Measurements from ENCODE around the gene LARP6.

The LARP6 gene

GRCh38 chr15:70854666-70854976 is 664 bp upstream of the LARP6 start:
- Histone ChIP-seq H2AFZ (ENCODE audit: low read depth, low read length) (peak overlapping the region; percentile 97), H3K36me3 (ENCODE audit: insufficient read depth, low read length) (peaks cover 12% of the 10 kb centered on the region), H3K4me1 (ENCODE audit: insufficient read depth, low read length) (peaks cover 4% of the 10 kb centered on the region), H3K27me3 (ENCODE audit: insufficient read depth, low read length) (no peaks in the 10 kb centered on the region), H3K4me3 (ENCODE audit: low read length) (peak overlapping the region; percentile 74), H3K9me3 (ENCODE audit: low read length) (peaks cover 3% of the 10 kb centered on the region)

DNA sequence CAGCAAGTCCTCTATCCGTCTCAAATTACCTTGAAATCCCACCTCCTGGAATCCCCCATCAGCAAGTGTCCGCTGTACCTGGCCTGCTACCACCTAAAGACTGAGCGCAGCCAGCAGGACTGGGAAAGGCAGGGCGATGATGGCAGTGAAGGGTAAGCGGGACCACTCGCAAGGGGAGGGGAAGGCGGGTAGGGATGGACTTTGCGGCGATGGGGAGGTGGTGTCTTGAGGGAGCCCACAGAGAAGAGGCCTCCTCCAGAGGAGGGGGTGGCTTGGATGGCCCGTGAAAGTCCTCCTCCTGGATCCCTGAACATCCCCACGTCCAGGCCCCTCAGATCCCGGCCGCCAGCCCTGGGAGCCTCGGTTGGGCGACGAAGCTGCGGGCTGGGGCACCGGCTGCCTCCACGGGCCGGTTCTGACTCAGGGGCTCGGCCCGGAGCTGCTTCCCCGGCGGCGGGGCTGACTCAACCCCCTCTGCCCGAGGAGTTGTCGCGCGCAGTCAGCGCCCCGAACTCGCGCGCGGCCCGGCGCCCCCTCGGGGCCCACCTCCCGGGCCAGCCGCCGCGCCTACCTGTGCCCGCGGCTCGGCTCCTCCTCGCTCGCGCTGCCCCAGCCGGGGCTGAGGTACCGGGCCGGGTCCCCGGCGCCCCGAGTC is 512 bp downstream of the LARP6 start:
- Histone ChIP-seq H3K27me3 (ENCODE audit: insufficient read depth, low read length) (no peaks in the 10 kb centered on the region), H3K36me3 (ENCODE audit: insufficient read depth, low read length) (peaks cover 12% of the 10 kb centered on the region), H3K4me3 (ENCODE audit: low read length) (peak overlapping the region; percentile 74), H3K4me1 (ENCODE audit: insufficient read depth, low read length) (peaks cover 4% of the 10 kb centered on the region), H3K9me3 (ENCODE audit: low read length) (peaks cover 3% of the 10 kb centered on the region), H2AFZ (ENCODE audit: low read depth, low read length) (peak overlapping the region; percentile 66)

- H3K36me3 ChIP-seq (ENCODE audit: insufficient read depth, low read length) = peaks cover 12% of the 10 kb centered on the region
- peaks cover 4% of the 10 kb centered on the region for H3K4me1 ChIP-seq (ENCODE audit: insufficient read depth, low read length)
- H3K4me3 ChIP-seq (ENCODE audit: low read length) = peak overlapping the region; percentile 74
- no peak overlapping the region for H2AFZ ChIP-seq (ENCODE audit: low read depth, low read length)
- peaks cover 3% of the 10 kb centered on the region for H3K9me3 ChIP-seq (ENCODE audit: low read length)
- H3K27me3 ChIP-seq (ENCODE audit: insufficient read depth, low read length) = no peaks in the 10 kb centered on the region
These were observed 1.2 kb downstream of the LARP6 start for GRCh38 chr15:70852501-70853317.

DNA sequence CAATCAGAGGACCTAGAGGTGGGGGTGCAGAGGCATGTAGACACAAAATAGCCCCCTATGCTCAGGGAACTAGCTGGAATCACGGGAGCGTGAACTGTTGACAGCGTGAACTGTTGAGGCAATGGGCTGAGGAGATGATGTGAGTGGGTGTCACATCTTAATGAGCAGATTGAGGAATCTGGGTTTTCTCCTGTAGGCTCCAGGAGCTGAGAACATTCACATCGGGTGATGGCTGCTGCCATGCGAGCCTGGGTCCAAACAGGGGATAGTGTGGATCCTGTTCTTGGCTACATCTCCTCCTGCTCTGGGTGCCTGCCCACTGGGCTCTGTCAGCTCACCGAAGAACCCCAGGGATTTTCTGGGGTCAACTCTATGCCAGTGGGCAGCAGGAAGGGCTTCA is 2.1 kb downstream of the LARP6 start:
- Histone ChIP-seq H3K27me3 (ENCODE audit: insufficient read depth, low read length) (no peaks in the 10 kb centered on the region), H3K36me3 (ENCODE audit: insufficient read depth, low read length) (peaks cover 12% of the 10 kb centered on the region), H3K4me3 (ENCODE audit: low read length) (no peak overlapping the region), H3K9me3 (ENCODE audit: low read length) (peaks cover 3% of the 10 kb centered on the region), H2AFZ (ENCODE audit: low read depth, low read length) (no peak overlapping the region), H3K4me1 (ENCODE audit: insufficient read depth, low read length) (peaks cover 4% of the 10 kb centered on the region)

GRCh38 chr15:70845602-70846360 is 8.2 kb downstream of the LARP6 start:
- H2AFZ ChIP-seq (ENCODE audit: low read depth, low read length) = no peak overlapping the region
- H3K9me3 ChIP-seq (ENCODE audit: low read length) = peaks cover 3% of the 10 kb centered on the region
- H3K4me3 ChIP-seq (ENCODE audit: low read length) = no peak overlapping the region
- no peaks in the 10 kb centered on the region for H3K27me3 ChIP-seq (ENCODE audit: insufficient read depth, low read length)
- no peaks in the 10 kb centered on the region for H3K4me1 ChIP-seq (ENCODE audit: insufficient read depth, low read length)
- peaks cover 6% of the 10 kb centered on the region for H3K36me3 ChIP-seq (ENCODE audit: insufficient read depth, low read length)

- Histone ChIP-seq H3K27me3 (ENCODE audit: insufficient read depth, low read length) (no peaks in the 10 kb centered on the region), H2AFZ (ENCODE audit: low read depth, low read length) (no peak overlapping the region)
These were observed 16.5 kb downstream of the LARP6 start for GRCh38 chr15:70837476-70837875.

DNA sequence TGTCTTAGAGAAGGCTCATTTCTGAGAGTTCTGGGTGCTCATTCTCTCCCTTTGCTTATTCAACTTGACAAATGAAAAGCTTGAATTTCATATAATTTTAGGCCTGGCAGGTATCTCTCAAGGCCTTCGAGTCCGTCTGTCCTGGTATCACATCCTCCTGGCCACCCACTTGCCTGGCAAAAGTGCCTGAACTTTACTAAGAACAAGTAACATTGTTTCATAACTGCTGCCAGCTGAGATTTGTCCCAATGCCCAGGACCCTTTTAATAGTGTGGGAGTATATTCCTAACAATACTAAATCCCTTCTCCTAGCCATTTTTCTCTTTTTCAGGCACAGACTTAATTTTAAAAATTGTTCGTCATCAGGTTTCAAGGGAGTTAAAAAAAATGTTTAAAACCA is 18.1 kb downstream of the LARP6 start:
- Histone ChIP-seq H3K27me3 (ENCODE audit: insufficient read depth, low read length) (no peaks in the 10 kb centered on the region), H3K9me3 (ENCODE audit: low read length) (no peaks in the 10 kb centered on the region), H2AFZ (ENCODE audit: low read depth, low read length) (no peak overlapping the region), H3K4me1 (ENCODE audit: insufficient read depth, low read length) (no peaks in the 10 kb centered on the region), H3K4me3 (ENCODE audit: low read length) (no peak overlapping the region), H3K36me3 (ENCODE audit: insufficient read depth, low read length) (peaks cover 32% of the 10 kb centered on the region)

More at GRCh38 chr15:70837476-70837875, 16.5 kb downstream of the LARP6 start:
- no peaks in the 10 kb centered on the region for H3K9me3 ChIP-seq (ENCODE audit: low read length)
- no peaks in the 10 kb centered on the region for H3K4me1 ChIP-seq (ENCODE audit: insufficient read depth, low read length)
- H3K36me3 ChIP-seq (ENCODE audit: insufficient read depth, low read length) = peaks cover 22% of the 10 kb centered on the region
- H3K4me3 ChIP-seq (ENCODE audit: low read length) = no peak overlapping the region

DNA sequence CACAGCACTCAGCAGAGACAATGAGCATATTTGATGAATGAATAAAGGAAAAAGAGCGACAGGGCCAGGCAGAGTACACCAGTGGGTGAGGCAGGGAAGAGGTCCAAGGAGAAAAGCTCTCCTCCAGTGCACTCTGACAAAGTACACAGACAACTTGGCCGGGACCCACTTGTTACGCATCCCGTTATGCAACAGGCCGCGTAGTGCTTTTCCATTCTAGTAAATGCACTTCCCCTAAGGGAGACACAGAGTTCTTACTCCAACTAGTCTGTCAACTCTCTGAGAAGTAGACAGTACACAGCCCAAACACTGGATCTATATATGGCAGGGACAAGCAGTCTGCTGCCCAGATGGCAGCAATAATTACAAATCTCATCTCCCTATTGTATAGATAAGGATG is 18.5 kb downstream of the LARP6 start:
- Histone ChIP-seq H3K9me3 (ENCODE audit: low read length) (no peaks in the 10 kb centered on the region), H3K27me3 (ENCODE audit: insufficient read depth, low read length) (no peaks in the 10 kb centered on the region), H2AFZ (ENCODE audit: low read depth, low read length) (no peak overlapping the region), H3K4me3 (ENCODE audit: low read length) (no peak overlapping the region), H3K36me3 (ENCODE audit: insufficient read depth, low read length) (peaks cover 34% of the 10 kb centered on the region), H3K4me1 (ENCODE audit: insufficient read depth, low read length) (no peaks in the 10 kb centered on the region)

- H3K36me3 ChIP-seq (ENCODE audit: insufficient read depth, low read length) = peaks cover 34% of the 10 kb centered on the region
- H3K9me3 ChIP-seq (ENCODE audit: low read length) = no peaks in the 10 kb centered on the region
- no peak overlapping the region for H2AFZ ChIP-seq (ENCODE audit: low read depth, low read length)
- H3K4me1 ChIP-seq (ENCODE audit: insufficient read depth, low read length) = no peaks in the 10 kb centered on the region
- no peaks in the 10 kb centered on the region for H3K27me3 ChIP-seq (ENCODE audit: insufficient read depth, low read length)
- no peak overlapping the region for H3K4me3 ChIP-seq (ENCODE audit: low read length)
These were observed 19.0 kb downstream of the LARP6 start for GRCh38 chr15:70834999-70835398.

GRCh38 chr15:70833861-70834765 is 19.8 kb downstream of the LARP6 start:
- peaks cover 34% of the 10 kb centered on the region for H3K36me3 ChIP-seq (ENCODE audit: insufficient read depth, low read length)
- H3K27me3 ChIP-seq (ENCODE audit: insufficient read depth, low read length) = no peaks in the 10 kb centered on the region
- H3K4me1 ChIP-seq (ENCODE audit: insufficient read depth, low read length) = no peaks in the 10 kb centered on the region
- H3K4me3 ChIP-seq (ENCODE audit: low read length) = no peak overlapping the region
- no peaks in the 10 kb centered on the region for H3K9me3 ChIP-seq (ENCODE audit: low read length)
- H2AFZ ChIP-seq (ENCODE audit: low read depth, low read length) = no peak overlapping the region

DNA sequence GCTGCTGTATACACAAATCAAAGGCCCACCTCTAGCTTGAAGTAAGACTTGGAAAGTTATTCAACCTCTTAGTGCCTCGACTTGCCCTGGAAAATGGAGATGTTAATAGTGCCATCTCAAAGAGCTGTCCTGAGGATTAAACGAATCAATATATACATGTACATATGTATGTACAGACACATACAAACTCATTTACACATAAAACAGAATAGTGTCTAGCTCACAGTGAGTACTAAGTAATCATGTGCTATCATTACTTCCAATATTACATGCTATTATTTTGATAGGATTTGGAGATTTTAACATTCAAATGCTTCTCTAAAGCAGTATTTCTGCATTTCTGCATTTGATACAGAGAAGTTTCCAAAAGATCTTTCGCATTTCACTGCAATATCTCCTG is 20.5 kb downstream of the LARP6 start:
- H3K4me3 ChIP-seq (ENCODE audit: low read length) = no peak overlapping the region
- no peaks in the 10 kb centered on the region for H3K9me3 ChIP-seq (ENCODE audit: low read length)
- H3K4me1 ChIP-seq (ENCODE audit: insufficient read depth, low read length) = no peaks in the 10 kb centered on the region
- no peak overlapping the region for H2AFZ ChIP-seq (ENCODE audit: low read depth, low read length)
- H3K36me3 ChIP-seq (ENCODE audit: insufficient read depth, low read length) = peaks cover 34% of the 10 kb centered on the region
- H3K27me3 ChIP-seq (ENCODE audit: insufficient read depth, low read length) = no peaks in the 10 kb centered on the region

DNA sequence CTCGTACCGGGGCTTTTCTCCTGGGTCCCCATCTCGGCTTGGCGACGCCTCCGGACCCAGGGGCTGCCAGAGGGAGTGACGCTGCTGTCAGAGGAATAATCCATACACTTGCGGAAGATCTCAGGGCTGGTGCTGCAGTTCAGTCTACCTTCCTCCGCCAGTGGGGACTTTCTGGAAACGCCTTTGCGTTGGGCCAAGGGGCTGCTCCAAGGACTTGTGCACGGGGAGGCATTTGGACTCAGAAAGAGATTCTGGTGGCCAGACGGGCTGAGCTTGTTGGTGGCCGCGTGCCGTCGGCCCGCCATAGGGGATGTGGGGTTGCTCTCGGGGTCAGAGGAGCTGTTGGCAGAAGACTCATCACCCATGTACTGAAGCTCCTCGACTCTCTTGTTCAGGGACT is 21.8 kb downstream of the LARP6 start:
- no peak overlapping the region for H2AFZ ChIP-seq (ENCODE audit: low read depth, low read length)
- H3K4me1 ChIP-seq (ENCODE audit: insufficient read depth, low read length) = no peaks in the 10 kb centered on the region
- H3K36me3 ChIP-seq (ENCODE audit: insufficient read depth, low read length) = peaks cover 34% of the 10 kb centered on the region
- no peaks in the 10 kb centered on the region for H3K9me3 ChIP-seq (ENCODE audit: low read length)
- H3K27me3 ChIP-seq (ENCODE audit: insufficient read depth, low read length) = no peaks in the 10 kb centered on the region
- no peak overlapping the region for H3K4me3 ChIP-seq (ENCODE audit: low read length)
